GM12874 (cell line): ENCODE measurements around the gene RERE.

ENCODE experiments used
- TF ChIP-seq, protein P1 (sequence below): IDR thresholded peaks from 2 replicates; pipeline ENCODE4 v1.5.1; 2011; ENCODE audit warnings: low read depth, mild to moderate bottlenecking, control low read depth, low read length, moderate library complexity; ENCODE audit not compliant: insufficient read depth

RERE gene

GRCh38 chr1:8554956-8555534 lies 262.4 kb downstream of the RERE start:
- TF ChIP-seq, protein P1, sequence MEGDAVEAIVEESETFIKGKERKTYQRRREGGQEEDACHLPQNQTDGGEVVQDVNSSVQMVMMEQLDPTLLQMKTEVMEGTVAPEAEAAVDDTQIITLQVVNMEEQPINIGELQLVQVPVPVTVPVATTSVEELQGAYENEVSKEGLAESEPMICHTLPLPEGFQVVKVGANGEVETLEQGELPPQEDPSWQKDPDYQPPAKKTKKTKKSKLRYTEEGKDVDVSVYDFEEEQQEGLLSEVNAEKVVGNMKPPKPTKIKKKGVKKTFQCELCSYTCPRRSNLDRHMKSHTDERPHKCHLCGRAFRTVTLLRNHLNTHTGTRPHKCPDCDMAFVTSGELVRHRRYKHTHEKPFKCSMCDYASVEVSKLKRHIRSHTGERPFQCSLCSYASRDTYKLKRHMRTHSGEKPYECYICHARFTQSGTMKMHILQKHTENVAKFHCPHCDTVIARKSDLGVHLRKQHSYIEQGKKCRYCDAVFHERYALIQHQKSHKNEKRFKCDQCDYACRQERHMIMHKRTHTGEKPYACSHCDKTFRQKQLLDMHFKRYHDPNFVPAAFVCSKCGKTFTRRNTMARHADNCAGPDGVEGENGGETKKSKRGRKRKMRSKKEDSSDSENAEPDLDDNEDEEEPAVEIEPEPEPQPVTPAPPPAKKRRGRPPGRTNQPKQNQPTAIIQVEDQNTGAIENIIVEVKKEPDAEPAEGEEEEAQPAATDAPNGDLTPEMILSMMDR: no peak

GRCh38 chr1:8552820-8553397 lies 264.5 kb downstream of the RERE start:
- TF ChIP-seq, protein P1: no peak

DNA sequence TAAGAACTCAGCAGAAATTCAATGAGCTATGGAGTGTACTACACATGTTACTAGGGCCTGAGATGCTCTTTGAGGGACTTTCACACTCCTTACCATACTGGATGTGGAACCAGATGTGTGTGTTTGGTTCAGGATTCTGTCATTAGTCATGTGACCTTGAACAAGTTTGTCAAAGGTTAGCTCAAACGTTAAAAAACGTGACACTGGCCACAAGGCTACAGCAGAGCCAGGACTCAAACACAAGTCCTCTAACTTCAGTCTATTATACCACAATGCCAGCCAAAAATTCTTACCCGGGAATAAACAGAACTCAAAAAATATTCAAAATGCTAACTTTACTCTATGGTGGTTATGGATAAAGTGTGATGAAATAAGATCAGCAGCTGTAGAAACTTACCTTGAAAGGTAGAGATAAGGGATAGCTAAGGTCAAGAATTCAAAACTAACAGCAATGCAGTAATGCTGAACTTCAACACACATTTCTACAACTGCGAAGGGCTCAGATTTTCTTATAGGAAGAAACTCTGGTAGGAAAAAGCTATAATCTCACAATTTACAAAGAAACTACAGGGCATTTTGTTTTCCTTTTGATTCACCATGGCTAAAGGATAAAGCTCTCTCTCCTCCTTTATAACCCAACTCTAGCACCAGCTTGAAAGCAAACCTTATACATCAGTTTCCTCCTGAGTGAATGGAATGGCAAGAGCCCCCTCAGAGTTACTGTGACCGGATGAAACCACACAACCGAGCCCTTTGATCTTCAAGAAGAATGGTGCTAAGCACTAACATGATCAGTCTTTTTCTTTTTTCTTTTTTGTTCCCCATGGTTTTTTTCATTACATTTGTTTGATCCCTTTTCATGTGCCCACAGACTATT lies 265.6 kb downstream of the RERE start:
- TF ChIP-seq, protein P1: no peak

GRCh38 chr1:8551057-8551456 lies 266.4 kb downstream of the RERE start:
- TF ChIP-seq, protein P1: no peak

- TF ChIP-seq, protein P1: no peak
Observed at GRCh38 chr1:8547791-8548190, 269.6 kb downstream of the RERE start.

- TF ChIP-seq, protein P1: no peak
Observed at GRCh38 chr1:8545078-8545477, 272.4 kb downstream of the RERE start.

DNA sequence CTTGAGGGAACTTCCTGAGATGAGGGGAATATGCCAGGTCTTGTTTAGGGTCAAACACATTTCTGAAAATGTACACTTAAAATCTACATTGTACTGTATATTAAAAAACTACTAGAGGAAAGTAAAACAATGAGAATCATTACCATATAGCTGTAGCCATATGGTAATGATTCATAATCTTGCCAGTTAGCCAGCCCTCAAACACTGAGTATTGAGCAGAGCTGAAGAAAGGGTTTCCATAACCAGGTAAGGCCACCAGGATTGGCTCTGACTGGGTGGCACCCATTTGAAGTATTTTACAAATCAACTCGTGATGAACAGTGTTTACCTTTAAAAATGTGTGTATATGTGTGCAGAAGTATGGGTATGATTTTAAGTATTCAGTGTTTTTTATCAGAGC lies 272.8 kb downstream of the RERE start:
- TF ChIP-seq, protein P1: no peak
